HG03342 (cell line): ENCODE measurements around the gene SIAH3.

Experiments used
- ATAC-seq: cut with Tn5 transposase; IDR thresholded peaks from one replicate; pipeline ENCODE4 v1.9.1; 2021; ENCODE audit warnings: mild to moderate bottlenecking, moderate library complexity; ENCODE audit not compliant: unreplicated experiment

SIAH3 gene

DNA sequence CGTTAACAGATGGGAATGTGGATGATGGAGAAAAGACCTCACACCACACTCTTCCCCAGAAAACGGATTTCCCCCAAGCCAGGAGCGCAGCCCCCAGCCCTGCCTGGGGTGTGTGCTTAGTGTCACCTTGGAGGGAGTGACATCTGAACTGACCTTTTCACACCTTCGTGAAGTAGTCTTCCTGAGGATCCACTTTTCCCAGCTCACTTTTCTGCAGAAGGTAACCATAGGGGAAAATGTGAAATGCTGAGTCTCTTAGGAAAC, 26.2 kb downstream of the SIAH3 start:
- ATAC-seq, result no peak

DNA sequence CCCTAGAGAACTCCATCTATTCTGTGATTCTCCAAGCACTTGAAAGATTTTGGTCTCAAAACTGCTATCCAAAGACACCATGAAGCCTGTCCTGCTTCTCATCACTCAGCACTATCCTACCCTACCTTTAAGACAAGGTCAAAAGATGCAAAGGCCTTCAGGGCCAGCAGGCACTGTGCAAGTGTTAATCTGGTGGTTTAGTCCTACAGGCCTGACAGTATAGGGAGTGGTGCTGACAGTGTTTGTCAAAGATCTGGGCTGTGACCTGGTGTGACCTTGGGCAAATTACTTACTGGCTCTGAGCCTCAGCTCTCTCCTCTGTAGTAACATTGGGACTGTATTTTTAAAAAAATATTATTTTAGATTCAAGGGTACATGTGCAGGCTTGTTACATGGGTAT, 28.0 kb downstream of the SIAH3 start:
- ATAC-seq, result no peak

DNA sequence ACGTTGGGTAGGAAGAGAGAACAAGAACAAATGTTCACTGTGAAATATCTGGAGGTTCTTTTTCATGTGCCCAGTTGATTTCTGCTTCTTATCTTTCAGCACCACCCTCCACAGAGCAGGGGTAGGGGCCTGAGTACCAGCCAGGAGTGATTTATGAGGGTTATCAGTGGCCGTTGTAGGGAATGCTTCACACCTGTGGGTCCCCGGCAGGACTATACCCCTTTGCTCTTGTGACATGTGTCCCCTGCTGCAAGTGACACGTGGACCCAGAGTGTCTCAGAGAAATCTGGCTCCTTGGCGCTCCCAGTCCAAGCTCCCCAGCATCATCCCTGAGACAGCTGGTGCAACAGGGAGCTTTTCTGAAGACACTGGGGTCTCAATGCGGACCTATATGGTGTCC, 29.7 kb downstream of the SIAH3 start:
- no peak for ATAC-seq

DNA sequence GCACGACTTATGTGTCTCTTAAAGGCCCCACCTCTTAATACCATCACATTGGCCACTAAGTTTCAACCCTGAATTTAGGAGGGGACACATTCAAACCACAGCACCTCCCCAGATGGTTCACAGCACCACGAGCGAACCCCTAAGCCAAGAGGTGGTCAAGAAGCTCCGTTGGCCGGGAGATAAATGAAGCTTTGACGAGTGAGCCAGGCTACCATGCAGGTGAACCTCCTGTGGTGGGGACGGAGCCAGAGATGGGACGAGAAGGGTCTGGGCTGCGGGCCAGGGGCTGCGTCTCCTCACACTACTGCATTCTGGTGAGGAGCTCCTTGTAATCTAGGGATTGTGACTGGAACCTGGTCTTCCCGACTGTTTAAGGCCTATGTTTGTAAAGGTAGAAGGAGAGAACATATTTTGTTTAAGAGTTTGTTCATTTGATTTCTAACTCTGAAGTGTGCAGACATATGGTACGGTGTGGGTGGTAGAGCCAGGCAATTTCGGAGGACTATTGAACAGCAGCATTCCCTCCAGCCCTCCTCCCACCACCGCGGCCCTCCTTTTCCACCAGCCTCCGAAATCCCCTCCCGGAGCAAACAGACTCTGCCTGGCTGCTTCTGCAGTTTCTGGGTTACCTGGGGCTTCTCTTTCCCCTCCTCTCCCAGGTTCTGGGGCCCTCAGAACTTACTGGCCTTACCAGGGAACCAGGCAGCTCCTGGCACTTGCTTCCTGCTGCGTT, 31.3 kb downstream of the SIAH3 start:
- no peak for ATAC-seq

DNA sequence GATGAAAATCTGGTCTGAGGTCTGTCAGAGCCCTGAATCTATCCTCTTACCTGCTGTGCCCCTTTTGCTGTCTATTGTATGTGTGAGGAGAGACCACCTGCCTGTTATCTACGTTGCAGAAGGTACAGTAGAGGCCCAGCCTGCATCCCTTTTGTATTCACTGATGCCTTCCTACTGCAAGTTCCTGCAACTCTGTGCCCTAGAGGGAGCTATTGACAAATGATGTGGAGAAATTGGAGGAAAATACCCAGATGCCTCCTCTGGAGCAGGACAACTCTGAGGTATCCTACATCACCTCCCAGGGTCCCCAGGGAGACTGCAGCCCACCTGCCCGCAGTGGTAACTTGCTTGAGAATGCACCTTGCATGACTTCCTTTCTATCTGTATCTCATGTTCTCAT, 33.7 kb downstream of the SIAH3 start:
- ATAC-seq, result no peak

DNA sequence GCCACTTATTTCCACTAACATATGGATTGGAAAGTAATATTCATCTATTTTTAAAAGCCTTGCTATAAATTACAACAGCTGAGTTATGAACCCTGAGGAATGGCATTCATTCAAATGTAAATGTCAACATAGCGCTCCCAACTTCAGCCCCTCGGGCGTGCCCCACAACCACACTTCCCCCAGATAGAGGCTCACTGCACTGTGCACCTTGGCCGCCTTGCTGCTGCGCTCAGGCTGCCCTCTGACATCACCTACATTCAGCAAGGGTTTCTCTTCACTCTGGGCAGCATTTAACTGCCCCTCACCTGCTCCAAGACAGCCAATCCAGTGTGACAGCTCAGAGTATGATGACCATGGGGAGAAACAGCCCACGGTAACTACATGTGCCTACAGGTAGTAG, 35.1 kb downstream of the SIAH3 start:
- ATAC-seq, result no peak

DNA sequence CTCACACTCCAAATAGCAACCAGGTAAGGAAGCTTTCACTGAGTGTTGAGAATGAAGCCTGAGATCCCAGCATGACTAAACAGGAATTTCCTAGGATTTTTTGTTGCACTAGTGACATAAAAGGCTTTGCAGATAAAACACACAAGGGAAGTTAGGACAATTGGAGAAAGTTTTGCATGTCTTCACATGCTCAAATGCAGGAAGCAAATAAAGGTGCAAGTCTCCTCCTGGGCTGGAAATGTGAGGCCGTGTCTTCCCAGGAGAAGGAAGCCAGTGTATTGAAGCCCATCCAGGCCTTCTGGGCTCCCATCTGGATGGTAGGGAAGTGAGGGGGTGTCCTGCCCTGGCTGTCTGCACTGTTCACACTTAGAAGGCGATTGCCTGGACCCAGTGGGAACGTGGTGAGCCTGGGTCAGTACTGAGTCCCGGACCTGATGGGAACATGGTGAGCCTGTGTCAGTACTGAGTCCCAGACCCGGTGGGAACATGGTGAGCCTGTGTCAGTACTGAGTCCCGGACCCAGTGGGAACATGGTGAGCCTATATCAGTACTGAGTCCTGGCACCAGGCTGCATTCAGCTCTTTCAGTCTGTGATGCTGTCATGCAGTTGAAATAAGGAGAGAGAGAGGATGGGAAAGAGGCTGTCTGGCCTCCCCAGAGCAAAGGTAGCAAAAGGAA, 38.7 kb downstream of the SIAH3 start:
- no peak for ATAC-seq

DNA sequence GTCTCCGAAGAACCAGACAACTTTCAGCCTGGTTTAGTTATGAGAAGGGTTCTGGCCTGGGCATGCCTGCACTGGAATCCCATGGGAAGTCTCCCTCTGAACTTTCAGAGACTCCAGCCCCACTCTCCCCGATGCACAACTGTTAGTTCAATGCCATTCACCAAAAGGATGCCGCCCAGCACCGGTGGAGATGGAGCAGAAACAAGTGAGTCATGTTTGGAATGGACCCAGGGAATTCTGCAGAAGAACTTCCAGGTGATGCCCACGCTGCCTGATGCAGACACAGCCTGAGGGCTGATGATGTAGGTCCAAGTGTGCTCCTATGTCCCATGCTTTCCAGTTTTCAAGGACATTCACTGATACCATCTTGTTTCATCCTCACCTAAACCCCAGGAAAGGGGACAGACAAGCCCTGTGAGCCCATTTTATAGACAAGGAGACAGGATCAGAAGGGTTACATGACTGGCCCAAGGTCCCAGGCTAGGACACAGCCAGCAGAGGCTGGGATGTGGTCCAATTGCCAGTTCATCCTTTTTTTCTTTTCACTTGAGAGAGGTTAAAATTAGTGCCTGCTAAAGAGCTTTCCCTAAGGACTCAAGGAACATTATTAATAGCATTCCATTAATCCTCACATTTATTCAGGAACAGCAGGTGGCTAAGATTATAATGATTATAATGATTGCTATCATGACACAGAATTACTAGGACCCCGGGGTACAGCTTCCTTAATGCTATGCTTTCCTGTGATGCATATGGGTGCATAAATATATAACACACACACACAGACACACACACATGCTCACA, 39.5 kb downstream of the SIAH3 start:
- ATAC-seq, result no peak

DNA sequence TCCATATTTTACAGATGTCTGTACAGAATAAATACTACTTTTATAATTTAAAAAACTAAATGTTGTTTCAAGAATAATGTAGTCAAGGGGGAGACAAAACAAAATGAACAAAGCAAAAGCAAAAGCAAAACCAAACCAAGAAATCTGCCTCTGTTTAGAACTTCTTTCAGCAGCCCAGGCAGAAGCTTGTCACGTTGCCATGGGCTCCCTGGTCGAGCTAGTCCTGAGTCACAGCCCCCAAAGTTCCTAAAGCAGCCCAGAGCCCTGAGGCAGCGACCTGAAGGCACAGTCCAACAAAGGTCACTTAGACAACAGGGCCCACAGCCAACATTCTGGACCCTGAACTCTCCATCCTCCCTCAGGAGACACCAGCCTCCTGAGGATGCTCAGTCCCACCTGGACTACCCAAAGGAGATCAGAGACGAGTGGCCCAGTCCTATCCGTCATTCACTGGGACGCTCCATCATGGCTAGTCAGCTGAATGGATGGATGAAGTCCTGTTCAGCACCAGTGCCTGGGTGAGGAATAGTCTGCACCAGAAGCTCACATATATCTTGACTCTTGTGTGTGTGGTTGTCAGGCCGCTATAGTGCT, 41.7 kb downstream of the SIAH3 start:
- ATAC-seq, result no peak

DNA sequence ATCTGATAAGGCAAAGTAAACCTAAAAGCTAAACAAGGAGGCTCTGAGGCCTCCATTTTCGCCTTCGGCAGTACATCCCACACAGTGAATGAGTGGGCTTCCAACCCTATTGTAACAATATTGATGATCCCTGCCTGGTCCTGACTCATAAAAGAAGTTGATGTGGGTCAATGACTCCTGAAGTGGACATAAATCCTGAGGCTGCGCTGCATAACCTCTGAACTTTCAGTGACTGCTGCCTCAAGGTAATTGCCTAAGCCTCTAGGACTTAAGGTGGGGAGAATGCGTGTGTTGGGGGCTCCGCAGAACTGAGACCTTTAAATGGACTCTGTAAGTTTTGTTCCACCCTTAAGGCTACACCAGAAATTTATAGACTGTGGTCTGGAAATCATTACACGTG, 42.6 kb downstream of the SIAH3 start:
- no peak for ATAC-seq

DNA sequence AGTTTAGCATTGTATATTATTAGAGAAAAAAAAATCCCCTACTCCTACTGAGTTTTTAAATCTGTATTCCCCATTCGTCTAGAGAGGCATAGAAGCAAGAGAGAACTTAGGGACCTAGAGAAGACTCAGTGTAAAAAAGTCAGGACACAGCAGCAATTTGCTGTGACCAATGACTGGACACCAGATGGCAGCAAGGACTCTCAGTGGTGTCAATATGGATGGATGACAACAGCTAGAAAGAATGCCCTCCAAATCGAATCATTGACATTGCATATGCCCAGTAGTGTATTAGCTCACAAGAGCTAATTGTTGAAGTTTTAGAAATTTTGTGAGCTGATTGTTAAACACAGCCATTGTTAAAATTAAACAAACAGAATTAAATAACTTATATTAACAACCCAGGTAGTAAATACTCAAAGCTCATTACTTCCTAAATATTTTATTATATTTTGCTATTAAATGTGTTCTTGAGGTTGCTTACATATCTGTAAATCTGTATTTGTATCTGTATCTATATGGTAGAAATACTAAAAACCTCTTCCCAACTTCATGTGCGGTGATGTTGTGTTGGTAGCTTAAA, 43.9 kb downstream of the SIAH3 start:
- ATAC-seq, result no peak

DNA sequence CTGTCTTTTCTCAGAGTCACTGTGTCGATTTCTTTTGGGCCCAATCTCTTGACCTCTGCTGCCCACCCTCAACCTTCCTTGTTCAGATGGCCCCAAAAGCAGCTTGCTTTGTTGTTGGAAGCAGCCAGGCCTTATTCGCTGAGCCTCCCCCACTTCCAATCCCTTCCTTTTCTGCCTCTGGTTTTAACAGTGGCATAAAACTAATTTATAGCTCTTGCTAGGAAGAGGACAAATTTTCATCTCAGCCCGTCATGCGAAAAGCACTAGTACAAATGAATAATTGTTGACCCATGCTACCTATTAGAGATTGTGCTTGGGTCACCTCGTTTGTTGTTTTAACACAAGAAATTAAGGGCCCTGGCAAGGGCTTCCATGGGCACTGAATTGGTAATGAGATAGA, 51.1 kb downstream of the SIAH3 start:
- no peak for ATAC-seq

DNA sequence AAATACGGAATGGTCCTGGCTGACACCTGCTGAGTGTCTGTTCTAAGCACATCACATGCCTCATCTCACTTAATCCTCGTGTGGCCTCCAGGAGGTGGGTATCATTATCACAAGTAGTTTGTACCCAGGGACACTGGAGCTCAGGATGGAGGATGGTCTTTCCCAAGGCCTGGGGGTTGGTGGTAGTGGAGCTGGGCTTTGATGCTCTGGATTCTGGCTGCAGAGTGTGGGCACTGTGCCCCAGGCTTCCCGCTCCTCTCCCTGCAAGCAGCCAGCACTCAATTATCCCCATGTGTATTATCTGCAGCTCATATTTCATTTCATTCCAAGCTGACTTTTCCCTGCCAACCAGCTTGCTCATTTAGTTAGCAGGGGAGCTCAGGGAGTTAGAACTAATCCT, 52.1 kb downstream of the SIAH3 start:
- ATAC-seq, result no peak

DNA sequence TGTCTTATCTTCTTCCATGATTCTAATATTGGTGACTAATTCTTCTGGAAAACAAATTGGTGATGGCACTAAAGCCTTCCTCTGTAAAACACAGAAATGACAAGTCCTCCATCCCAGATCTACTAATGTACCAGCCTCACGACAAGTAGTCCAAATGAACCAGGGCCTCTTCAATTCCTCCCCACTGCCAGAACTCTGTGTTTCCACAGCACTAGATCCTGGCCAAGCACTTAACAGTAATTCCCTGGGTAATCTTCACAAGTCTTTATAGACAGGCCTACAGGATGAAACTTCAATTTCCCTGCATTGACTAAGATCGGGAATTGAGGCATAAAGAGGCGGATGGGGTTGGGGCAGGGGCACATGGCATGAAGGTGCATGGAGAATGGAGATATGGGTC, 52.7 kb downstream of the SIAH3 start:
- no peak for ATAC-seq

DNA sequence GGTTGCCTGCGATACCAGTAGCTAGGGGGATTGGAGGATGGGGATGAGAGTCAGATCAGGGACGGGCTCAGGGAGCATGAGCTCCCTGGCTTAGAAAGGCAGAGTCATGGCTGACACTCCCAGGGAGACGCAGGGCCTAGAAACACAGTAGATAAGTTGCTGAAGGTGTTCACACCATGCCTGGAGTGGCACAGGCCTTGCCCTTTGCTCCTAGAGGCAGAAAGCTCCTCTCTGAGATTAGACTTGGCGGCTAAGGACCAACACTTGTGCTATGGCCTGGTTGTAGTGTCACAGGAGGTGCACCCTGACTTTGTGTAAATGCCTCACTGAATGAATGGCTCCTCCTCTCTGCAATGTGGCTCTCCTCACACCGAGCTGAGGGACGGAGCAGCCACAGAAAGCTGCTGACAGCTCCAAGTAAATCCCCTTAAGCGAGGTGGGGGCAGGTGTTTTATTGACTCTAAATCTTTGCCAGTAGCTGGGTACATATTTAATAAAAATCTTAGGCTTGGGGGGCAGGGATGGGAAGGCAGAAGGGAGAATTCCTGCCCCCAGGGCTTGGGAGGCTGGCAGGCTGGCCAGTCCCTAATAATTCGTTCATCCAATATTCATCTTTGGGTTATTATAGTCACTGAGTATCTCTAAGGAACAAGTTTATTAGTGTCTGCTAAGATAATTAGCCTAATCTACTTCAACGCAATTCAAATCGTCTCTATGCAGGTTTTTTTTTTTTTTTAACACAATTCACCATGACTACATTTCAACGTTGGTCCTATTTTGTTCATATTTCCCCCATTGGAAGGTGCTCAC, 54.9 kb downstream of the SIAH3 start:
- ATAC-seq, result no peak

DNA sequence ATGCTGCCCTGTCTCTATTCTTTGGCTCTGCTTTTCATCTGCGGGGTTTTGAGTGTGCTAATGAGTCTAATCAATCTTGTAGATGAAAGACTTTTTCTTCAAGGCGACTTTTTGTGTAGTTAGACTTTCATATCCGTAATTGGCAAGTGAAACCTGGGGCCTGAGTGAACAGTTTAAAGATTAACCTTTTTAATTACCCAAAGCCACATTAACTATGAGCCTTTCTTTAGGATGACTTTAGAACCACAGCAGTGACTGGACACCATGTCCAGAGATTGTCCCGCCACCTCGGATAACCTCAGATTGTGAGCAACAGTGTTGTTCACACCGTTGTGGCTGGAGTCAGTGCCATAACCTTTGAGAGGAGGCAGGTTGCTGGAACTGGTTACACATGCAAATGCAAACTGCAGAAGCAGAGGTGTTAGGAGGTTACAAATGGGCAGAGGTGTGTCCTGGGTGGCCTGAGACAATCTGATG, 58.7 kb downstream of the SIAH3 start:
- ATAC-seq, result no peak

DNA sequence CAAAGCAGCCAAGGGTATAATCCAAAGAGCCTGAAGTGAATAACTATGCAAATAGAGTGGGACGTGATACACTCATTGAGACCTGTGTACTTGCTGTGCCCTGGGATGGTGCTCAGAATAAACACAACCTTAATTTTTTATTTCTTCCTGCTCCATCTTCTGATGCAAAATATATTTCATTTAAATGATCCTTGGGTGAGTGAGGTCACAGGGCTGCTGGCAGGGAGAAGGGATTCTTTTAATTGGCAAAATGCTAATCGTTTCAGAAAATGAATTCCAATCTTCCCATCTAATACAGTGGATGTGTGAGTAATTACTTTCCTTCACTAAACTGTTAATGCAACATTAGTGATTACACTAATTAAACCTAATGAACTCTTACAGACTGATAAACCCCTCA, 63.5 kb downstream of the SIAH3 start:
- no peak for ATAC-seq

DNA sequence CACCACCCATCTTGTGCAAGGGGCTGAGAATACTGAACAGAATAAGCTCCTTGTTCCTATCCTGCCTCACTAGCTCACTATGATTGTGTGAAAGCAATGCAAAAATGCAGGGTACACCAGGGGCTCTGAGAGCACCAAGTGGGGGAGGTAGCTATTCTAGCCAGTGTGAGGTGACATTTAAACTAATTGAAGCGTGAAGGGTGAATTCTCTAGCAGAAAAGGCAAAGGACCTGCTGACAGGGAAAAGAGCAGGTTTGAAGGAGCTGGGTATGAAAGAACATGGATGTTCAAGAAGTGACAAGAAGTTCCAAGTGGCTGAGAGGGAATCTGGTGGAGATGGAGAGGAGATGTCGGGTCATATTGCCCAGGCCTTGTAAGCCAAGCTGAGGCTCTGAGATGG, 64.2 kb downstream of the SIAH3 start:
- ATAC-seq, result no peak

DNA sequence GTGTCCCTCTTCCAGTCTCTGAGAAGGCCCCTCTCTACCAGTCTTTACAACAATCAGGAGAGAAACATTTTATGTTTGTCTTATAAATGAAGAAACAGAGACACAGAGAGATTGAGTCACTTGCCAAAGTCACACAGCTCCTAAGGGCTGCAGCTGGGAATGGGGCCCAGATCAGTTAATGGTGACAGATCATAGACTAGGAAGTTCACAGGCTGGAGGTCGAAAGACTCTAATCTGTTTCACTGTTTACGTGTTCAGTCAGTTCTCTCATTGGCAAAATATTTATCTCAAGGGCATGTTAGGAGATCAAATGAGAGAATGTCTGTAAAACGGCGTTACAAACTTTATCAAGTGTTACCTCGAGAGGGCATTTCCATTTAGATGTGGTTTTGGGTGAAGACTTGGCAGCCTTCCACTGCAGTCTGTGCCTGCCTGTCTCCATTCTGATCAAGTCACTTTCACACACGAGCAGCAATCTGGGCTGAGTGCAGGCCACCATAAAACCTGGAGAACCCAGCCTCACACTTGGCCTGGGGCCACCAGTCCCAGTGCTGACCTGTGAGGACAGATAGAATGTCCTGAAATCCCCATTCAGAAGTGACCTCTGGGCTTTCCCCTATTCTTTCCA, 65.1 kb downstream of the SIAH3 start:
- no peak for ATAC-seq
